Prostate gland (tissue), 2 donors: ENCODE results near the gene PDILT. TPM values are rescaled to one million over a fixed set of nuclear protein-coding genes. Genes with fewer than 3 reads are reported as not detected.
A peak's percentile ranks its signal among the peaks of the same experiment; 100 is the strongest.

Source experiments
- DNase-seq: peaks from one replicate; pipeline ENCODE4 v3.0.0-alpha.2; 2019; ENCODE audit warnings: low spot score
- H3K27ac ChIP-seq, 2 donors: fragments of 200-600 bp; sonication (generic); 2 replicates each; pipeline ENCODE4 v1.5.1; 2017 to 2019
- H3K27me3 ChIP-seq: fragments of 200-600 bp; sonication (generic); replicated peaks from 2 replicates; pipeline ENCODE4 v1.5.1; 2019; ENCODE audit not compliant: insufficient read depth
- H3K36me3 ChIP-seq, 2 donors: fragments of 200-600 bp; sonication (generic); 1 replicate in 1 of 2; 2 replicates in 1 of 2; pipeline versions ENCODE4 v1.5.1 to v1.8.1; 2017 to 2019
- H3K4me1 ChIP-seq: fragments of 200-600 bp; sonication (generic); replicated peaks from 2 replicates; pipeline ENCODE4 v1.5.1; 2019
- H3K4me3 ChIP-seq, 2 donors: fragments of 200-600 bp; sonication (generic); 2 replicates each; pipeline ENCODE4 v1.5.1; 2017 to 2019
- H3K9me3 ChIP-seq: fragments of 200-600 bp; sonication (generic); 2 replicates; pipeline ENCODE4 v1.5.1; 2017
- CTCF ChIP-seq, 4 experiments: fragments of 200-600 bp in 2 of 4; fragments of 450-650 bp in 2 of 4; sonication (generic) in 2 of 4; IDR thresholded peaks; 1 replicate in 3 of 4; 2 replicates in 1 of 4; pipeline ENCODE4 v1.5.1; 2016 to 2019; ENCODE audit warnings: antibody characterized with exemption in 4 of 4, mild to moderate bottlenecking in 2 of 4, moderate library complexity in 2 of 4
- POLR2A ChIP-seq: fragments of 450-650 bp; IDR thresholded peaks from one replicate; pipeline ENCODE4 v1.6.1; 2016; ENCODE audit warnings: antibody characterized with exemption, mild to moderate bottlenecking
- POLR2AphosphoS5 ChIP-seq: sonication (generic); formaldehyde crosslinking; IDR thresholded peaks from one replicate; pipeline ENCODE4 v1.6.1; 2017; ENCODE audit warnings: antibody characterized with exemption
- WGBS: methylation state at CpG from one replicate; pipeline ENCODE4 v1.1.5; 2018; 5-methylcytosine and 5-hydroxymethylcytosine counted together
- intact Hi-C: fragments of 100-400 bp; cut with DNase I; formaldehyde crosslinking; loops from one replicate; pipeline ENCODE4 v1.14.2; 2022
- total RNA-seq, 2 donors: library from RNA; depleted of rRNA; stranded (reverse); fragments of >200 nt; gene quantifications; one replicate each; pipeline ENCODE4 v1.1.0, GENCODE V29; 2016

The PDILT gene
- total RNA-seq, 2 donors from 2014 or later = 0.87 to 2.4 TPM

GRCh38 chr16:20397468-20398074 is 7.0 kb downstream of the PDILT start:
- no peak for TF ChIP-seq POLR2AphosphoS5
- TF ChIP-seq CTCF (IDR thresholded peaks at IDR 0.05) = no peak
- no peak for TF ChIP-seq POLR2A
- intact Hi-C loops = no loop called here
- Histone ChIP-seq H3K27ac (no peak overlapping the region), H3K36me3 (no peaks in the 10 kb centered on the region), H3K4me3 (no peak overlapping the region), H3K9me3 (no peaks in the 10 kb centered on the region), H3K27me3 (no peaks in the 10 kb centered on the region), H3K4me1 (no peaks in the 10 kb centered on the region)
- 81% methylated on average over 7 of the region's 7 CpGs for WGBS
- DNase-seq = no peak

GRCh38 chr16:20396846-20397467 is 7.6 kb downstream of the PDILT start:
- intact Hi-C loops = no loop called here
- H3K4me1 ChIP-seq = no peaks in the 10 kb centered on the region
- no peak for TF ChIP-seq POLR2A

GRCh38 chr16:20395946-20396345 is 8.6 kb downstream of the PDILT start:
- intact Hi-C loops = no loop called here
- 100% methylated on average over 2 of the region's 2 CpGs for WGBS
- no peak for TF ChIP-seq POLR2AphosphoS5
- no peak for TF ChIP-seq POLR2A
- no peak for TF ChIP-seq CTCF (IDR thresholded peaks at IDR 0.05)
- H3K4me3 ChIP-seq = no peak overlapping the region
- no peaks in the 10 kb centered on the region for H3K36me3 ChIP-seq
- no peaks in the 10 kb centered on the region for H3K9me3 ChIP-seq
- no peaks in the 10 kb centered on the region for H3K4me1 ChIP-seq
- DNase-seq = no peak
- H3K27me3 ChIP-seq = no peaks in the 10 kb centered on the region
- no peak overlapping the region for H3K27ac ChIP-seq

More at GRCh38 chr16:20396846-20397467, 7.6 kb downstream of the PDILT start:
- no peak for DNase-seq
- H3K9me3 ChIP-seq = no peaks in the 10 kb centered on the region
- H3K4me3 ChIP-seq = no peak overlapping the region
- no peaks in the 10 kb centered on the region for H3K27me3 ChIP-seq
- no peak overlapping the region for H3K27ac ChIP-seq
- 93% methylated on average over 7 of the region's 7 CpGs for WGBS
- no peaks in the 10 kb centered on the region for H3K36me3 ChIP-seq

GRCh38 chr16:20393801-20394577 is 10.5 kb downstream of the PDILT start:
- Histone ChIP-seq H3K27ac (peak overlapping the region; percentile 50 to 51), H3K9me3 (no peaks in the 10 kb centered on the region), H3K4me1 (no peaks in the 10 kb centered on the region), H3K36me3 (no peaks in the 10 kb centered on the region), H3K4me3 (no peak overlapping the region), H3K27me3 (no peaks in the 10 kb centered on the region)
- TF ChIP-seq POLR2A (no peak), CTCF (IDR thresholded peaks at IDR 0.05) (no peak), POLR2AphosphoS5 (peak; percentile 67)
- 48% methylated on average over 2 of the region's 2 CpGs for WGBS
- DNase-seq = peak; percentile 75
- intact Hi-C loops = no loop called here

- Histone ChIP-seq H3K27ac (no peak overlapping the region), H3K27me3 (no peaks in the 10 kb centered on the region), H3K4me1 (no peaks in the 10 kb centered on the region), H3K9me3 (no peaks in the 10 kb centered on the region), H3K36me3 (no peaks in the 10 kb centered on the region), H3K4me3 (no peak overlapping the region)
- DNase-seq = no peak
- 97% methylated on average over 5 of the region's 5 CpGs for WGBS
- intact Hi-C loops = no loop called here
- TF ChIP-seq POLR2AphosphoS5 = no peak
- no peak for TF ChIP-seq POLR2A
- TF ChIP-seq CTCF (IDR thresholded peaks at IDR 0.05) = no peak
These were observed 13.5 kb downstream of the PDILT start for GRCh38 chr16:20391045-20391444.
